ENCODE results near the gene SLC35A2.

SLC35A2 gene

DNA sequence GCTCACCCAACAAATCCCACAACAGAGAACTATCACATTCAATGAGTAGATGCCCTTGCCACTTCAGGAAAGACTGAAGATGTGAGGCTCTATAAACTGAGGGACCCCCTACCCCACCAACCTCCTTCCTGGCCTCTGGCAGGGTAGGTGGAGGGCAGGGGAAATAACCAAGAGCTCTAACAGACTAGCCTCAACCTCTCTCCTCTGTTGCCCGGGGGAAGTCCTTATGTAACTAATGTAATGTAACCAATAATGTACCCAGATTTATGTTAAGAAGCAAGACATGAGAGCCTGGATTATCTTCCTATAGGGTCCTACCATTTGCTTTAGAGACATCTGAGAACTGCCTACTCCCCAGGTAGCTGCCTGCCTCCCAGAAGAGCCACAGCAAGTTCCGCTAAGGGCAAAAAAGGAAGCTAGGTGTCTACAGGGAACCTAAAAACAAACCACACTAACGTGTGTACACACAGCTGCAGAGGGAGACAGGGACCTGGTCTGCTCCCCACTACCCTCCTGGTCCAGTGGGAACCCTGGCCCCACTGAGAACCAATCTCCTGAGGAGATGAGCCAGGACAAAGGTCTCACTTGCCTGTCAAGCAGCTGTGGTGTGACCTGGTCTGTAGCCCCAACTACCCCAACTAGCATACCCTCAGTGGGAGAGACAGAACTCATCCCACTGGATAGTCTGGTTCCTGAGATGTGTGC is 28.2 kb upstream of the SLC35A2 start:
- Histone ChIP-seq H3K9ac (ENCODE audit: low read length) (no peak overlapping the region), H3K4me1 (ENCODE audit: control insufficient read depth, low read depth, low read length) (peaks cover 9% of the 10 kb centered on the region), H3K27me3 (ENCODE audit: control insufficient read depth, insufficient read depth, low read length) (no peaks in the 10 kb centered on the region), H3K9me3 (ENCODE audit: control insufficient read depth, low read depth, low read length) (no peaks in the 10 kb centered on the region), H3K27ac (ENCODE audit: low read length) (no peak overlapping the region), H3K4me3 (ENCODE audit: low read length) (no peak overlapping the region), H3K36me3 (ENCODE audit: control insufficient read depth, low read depth, low read length) (peaks cover 18% of the 10 kb centered on the region)

DNA sequence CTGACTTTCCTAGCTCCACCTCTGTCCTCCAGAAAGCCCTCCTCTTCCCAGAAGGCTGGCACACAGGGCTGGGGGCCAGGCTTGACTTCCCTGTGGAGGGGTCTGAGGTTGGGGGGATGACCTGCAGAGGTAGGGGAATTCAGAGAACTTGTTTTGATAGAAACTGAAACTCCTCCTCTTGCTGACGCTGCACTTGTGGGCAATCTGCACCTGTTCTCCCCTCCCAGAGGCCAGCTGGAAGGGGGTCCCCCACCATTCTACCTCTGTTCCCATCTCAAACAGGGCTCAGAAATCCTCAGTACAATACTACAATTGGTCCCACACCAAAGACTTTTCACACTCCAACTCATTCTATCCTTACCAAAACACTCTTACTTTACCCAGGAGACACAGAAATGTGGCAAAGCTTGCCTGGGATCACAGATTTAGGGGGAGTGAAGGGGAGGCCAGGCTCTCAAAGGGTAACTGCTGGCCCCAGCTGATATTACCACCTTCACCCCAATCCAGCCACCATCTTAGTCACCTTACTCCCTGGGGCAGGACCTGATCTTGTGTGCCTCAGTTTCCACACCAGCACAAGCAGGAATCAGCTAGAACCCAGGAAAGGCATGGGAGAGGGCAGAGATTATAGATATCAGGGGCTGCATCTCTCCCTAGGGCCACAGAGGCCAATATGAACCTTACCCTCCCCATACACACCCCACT is 27.4 kb upstream of the SLC35A2 start:
- H3K4me1 ChIP-seq (ENCODE audit: control insufficient read depth, low read depth, low read length): peaks cover 9% of the 10 kb centered on the region
- no peak overlapping the region for H3K4me3 ChIP-seq (ENCODE audit: low read length)
- H3K27me3 ChIP-seq (ENCODE audit: control insufficient read depth, insufficient read depth, low read length): no peaks in the 10 kb centered on the region
- no peak overlapping the region for H3K27ac ChIP-seq (ENCODE audit: low read length)
- H3K9ac ChIP-seq (ENCODE audit: low read length): no peak overlapping the region
- H3K9me3 ChIP-seq (ENCODE audit: control insufficient read depth, low read depth, low read length): no peaks in the 10 kb centered on the region
- peaks cover 26% of the 10 kb centered on the region for H3K36me3 ChIP-seq (ENCODE audit: control insufficient read depth, low read depth, low read length)

DNA sequence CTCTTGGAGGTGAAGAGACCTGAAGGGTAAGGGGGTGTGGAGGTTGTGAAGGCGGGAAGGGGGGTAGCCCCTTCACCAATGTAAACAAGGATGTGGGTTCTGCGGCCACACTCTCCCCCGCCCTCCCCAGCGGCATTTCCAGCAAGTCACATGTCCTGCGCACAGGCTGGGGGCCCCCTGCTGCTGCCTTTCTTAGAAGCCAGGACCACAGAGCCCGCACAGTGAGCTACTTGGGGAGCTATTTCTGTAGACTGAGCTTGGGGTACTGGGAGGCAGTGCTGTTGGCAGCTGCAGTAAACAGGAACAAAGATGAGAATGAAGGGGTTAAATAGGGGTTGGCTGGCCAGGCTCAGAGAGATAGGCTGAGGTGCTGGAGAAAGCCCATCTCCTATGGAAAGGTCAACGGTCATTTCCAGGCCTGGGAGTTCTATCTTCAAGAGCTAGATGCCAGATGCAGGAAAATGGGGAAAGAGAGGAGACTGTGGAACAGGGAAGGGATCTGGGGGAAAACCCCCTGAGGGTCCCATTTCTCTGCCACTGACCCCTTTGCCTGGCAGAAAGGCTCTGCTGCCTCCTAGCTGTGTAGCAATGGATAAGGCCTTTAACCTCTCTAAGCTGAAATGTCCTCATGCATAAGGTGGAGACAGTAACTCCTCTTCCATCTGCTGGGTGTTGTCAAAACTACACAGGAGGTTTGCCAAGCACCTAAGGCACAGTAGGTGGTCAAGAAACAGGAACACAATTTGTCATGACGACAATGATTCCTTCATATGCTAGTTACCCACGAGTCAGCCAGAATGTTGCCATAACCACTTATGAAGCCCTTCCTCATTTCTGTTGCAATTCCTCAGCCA is 25.8 kb upstream of the SLC35A2 start:
- H3K27ac ChIP-seq (ENCODE audit: low read length): no peak overlapping the region
- H3K4me3 ChIP-seq (ENCODE audit: low read length): peak overlapping the region; percentile 22
- H3K4me1 ChIP-seq (ENCODE audit: control insufficient read depth, low read depth, low read length): peaks cover 9% of the 10 kb centered on the region
- H3K27me3 ChIP-seq (ENCODE audit: control insufficient read depth, insufficient read depth, low read length): no peaks in the 10 kb centered on the region
- no peak overlapping the region for H3K9ac ChIP-seq (ENCODE audit: low read length)
- no peaks in the 10 kb centered on the region for H3K9me3 ChIP-seq (ENCODE audit: control insufficient read depth, low read depth, low read length)
- H3K36me3 ChIP-seq (ENCODE audit: control insufficient read depth, low read depth, low read length): peaks cover 31% of the 10 kb centered on the region

DNA sequence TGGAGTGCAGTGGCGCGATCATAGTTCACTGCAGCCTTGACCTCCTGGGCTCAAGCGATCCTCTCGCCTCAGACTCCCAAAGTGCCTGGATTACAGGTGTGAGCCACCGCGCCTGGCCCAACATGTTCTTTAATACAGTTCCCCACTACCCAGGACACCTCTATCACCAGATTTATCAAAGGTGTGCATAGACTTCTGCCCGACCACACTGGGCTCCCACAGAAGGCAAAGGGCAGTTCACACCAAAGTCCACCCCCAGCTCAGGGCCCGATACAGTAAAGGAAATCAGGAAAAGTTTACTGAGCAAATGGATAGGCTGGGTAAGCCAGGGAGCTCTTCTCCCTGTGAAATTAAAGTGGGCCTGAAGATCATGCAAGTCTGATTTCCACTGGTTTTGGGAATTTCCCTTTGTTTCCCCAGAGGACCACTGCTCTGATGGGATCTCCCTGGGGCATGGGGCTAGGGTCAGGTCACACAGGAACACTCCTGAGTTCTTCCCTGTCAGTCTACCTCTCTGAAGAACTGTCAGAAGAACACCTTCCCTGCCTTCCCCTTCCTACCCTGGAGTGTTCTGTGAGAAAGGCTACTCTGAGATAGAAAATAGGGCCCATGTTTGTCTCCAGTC is 25.1 kb upstream of the SLC35A2 start:
- Histone ChIP-seq H3K4me1 (ENCODE audit: control insufficient read depth, low read depth, low read length) (peaks cover 9% of the 10 kb centered on the region), H3K27ac (ENCODE audit: low read length) (no peak overlapping the region), H3K36me3 (ENCODE audit: control insufficient read depth, low read depth, low read length) (peaks cover 31% of the 10 kb centered on the region), H3K9me3 (ENCODE audit: control insufficient read depth, low read depth, low read length) (no peaks in the 10 kb centered on the region), H3K4me3 (ENCODE audit: low read length) (no peak overlapping the region), H3K9ac (ENCODE audit: low read length) (no peak overlapping the region), H3K27me3 (ENCODE audit: control insufficient read depth, insufficient read depth, low read length) (no peaks in the 10 kb centered on the region)

DNA sequence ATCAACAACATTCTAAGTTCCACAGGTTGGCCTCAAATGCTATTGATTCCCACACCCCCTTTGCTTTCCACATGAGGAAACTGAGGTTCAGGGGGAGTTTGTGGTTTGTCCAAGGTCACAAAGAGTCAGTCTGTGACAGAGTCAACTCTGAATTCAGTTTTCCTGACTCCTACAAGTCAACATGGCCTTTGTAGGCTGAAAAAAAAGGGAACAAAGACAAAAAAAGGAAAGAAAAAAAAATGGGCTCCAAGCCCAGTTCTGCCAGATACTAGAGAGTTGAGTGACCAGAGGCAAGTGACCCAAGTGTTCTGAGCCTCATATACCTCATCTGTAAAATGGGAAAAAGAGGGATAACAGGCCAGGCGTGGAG is 23.8 kb upstream of the SLC35A2 start:
- Histone ChIP-seq H3K9ac (ENCODE audit: low read length) (no peak overlapping the region), H3K4me3 (ENCODE audit: low read length) (no peak overlapping the region), H3K27me3 (ENCODE audit: control insufficient read depth, insufficient read depth, low read length) (no peaks in the 10 kb centered on the region), H3K36me3 (ENCODE audit: control insufficient read depth, low read depth, low read length) (peaks cover 33% of the 10 kb centered on the region), H3K27ac (ENCODE audit: low read length) (no peak overlapping the region), H3K9me3 (ENCODE audit: control insufficient read depth, low read depth, low read length) (no peaks in the 10 kb centered on the region), H3K4me1 (ENCODE audit: control insufficient read depth, low read depth, low read length) (peaks cover 9% of the 10 kb centered on the region)

- Histone ChIP-seq H3K4me3 (ENCODE audit: low read length) (no peak overlapping the region), H3K9me3 (ENCODE audit: control insufficient read depth, low read depth, low read length) (no peaks in the 10 kb centered on the region), H3K27me3 (ENCODE audit: control insufficient read depth, insufficient read depth, low read length) (no peaks in the 10 kb centered on the region), H3K9ac (ENCODE audit: low read length) (no peak overlapping the region), H3K4me1 (ENCODE audit: control insufficient read depth, low read depth, low read length) (peaks cover 9% of the 10 kb centered on the region), H3K27ac (ENCODE audit: low read length) (no peak overlapping the region), H3K36me3 (ENCODE audit: control insufficient read depth, low read depth, low read length) (peaks cover 29% of the 10 kb centered on the region)
Measured at GRCh38 chrX:48934581-48935300, 23.3 kb upstream of the SLC35A2 start.

DNA sequence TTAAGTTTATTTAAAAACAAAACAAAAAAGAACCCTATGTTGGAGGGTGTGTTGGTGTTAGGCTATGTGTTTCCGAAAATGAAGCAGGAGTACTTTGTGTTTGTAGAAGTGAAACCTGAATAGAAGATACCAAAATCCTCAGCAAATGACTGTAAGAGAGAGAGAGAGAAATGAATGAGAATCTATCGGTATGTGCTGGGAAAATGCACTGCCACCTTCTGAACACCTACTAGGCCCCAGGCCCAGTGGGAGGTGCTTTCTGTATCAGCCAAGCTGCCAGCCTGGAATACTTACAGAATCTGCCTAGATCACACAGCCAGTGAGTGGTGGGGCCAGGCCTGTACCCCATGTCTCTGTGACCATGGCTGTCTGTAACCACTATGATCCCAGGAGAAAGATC is 22.3 kb upstream of the SLC35A2 start:
- peaks cover 28% of the 10 kb centered on the region for H3K36me3 ChIP-seq (ENCODE audit: control insufficient read depth, low read depth, low read length)
- no peak overlapping the region for H3K27ac ChIP-seq (ENCODE audit: low read length)
- H3K9ac ChIP-seq (ENCODE audit: low read length): no peak overlapping the region
- no peaks in the 10 kb centered on the region for H3K9me3 ChIP-seq (ENCODE audit: control insufficient read depth, low read depth, low read length)
- peaks cover 9% of the 10 kb centered on the region for H3K4me1 ChIP-seq (ENCODE audit: control insufficient read depth, low read depth, low read length)
- H3K4me3 ChIP-seq (ENCODE audit: low read length): no peak overlapping the region
- H3K27me3 ChIP-seq (ENCODE audit: control insufficient read depth, insufficient read depth, low read length): no peaks in the 10 kb centered on the region

DNA sequence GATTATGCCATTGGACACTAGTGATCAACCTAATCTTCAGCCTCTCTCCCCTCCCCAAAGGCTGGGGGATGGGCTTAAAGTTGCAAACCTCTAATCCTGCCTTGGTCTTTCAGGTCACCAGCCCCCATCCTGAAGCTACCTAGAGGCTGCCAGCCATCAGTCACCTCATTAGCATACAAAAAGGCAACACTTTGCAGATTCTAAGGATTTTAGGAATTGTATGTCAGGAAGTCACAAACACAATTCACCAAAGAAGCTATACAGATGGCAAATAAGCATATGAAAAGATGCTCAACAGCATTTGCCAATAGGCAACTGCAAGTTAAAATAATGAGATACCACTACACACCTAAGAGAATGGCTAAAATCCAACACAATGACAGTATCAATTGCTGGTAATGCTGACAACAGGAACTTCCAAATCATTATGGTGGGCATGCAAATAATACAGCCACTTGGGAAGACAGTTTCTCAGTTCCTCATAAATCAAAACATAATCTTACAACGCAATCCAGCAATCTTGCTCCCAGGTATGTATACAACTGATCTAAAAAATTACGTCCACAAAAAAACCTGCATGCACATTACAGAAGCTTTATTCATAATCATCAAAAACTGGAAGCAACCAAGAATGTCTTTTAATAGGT is 16.4 kb upstream of the SLC35A2 start:
- H3K4me3 ChIP-seq (ENCODE audit: low read length): peak overlapping the region; percentile 40
- H3K27ac ChIP-seq (ENCODE audit: low read length): peak overlapping the region; percentile 68
- peaks cover 9% of the 10 kb centered on the region for H3K4me1 ChIP-seq (ENCODE audit: control insufficient read depth, low read depth, low read length)
- H3K36me3 ChIP-seq (ENCODE audit: control insufficient read depth, low read depth, low read length): peaks cover 14% of the 10 kb centered on the region
- peak overlapping the region; percentile 37 for H3K9ac ChIP-seq (ENCODE audit: low read length)
- H3K27me3 ChIP-seq (ENCODE audit: control insufficient read depth, insufficient read depth, low read length): no peaks in the 10 kb centered on the region
- no peaks in the 10 kb centered on the region for H3K9me3 ChIP-seq (ENCODE audit: control insufficient read depth, low read depth, low read length)

GRCh38 chrX:48927123-48927522 is 15.7 kb upstream of the SLC35A2 start:
- peak overlapping the region; percentile 10 for H3K9ac ChIP-seq (ENCODE audit: low read length)
- H3K4me1 ChIP-seq (ENCODE audit: control insufficient read depth, low read depth, low read length): peaks cover 9% of the 10 kb centered on the region
- peak overlapping the region; percentile 40 for H3K4me3 ChIP-seq (ENCODE audit: low read length)
- peaks cover 13% of the 10 kb centered on the region for H3K36me3 ChIP-seq (ENCODE audit: control insufficient read depth, low read depth, low read length)
- H3K27me3 ChIP-seq (ENCODE audit: control insufficient read depth, insufficient read depth, low read length): no peaks in the 10 kb centered on the region
- H3K27ac ChIP-seq (ENCODE audit: low read length): peak overlapping the region; percentile 57
- no peaks in the 10 kb centered on the region for H3K9me3 ChIP-seq (ENCODE audit: control insufficient read depth, low read depth, low read length)

GRCh38 chrX:48924270-48924669 is 12.8 kb upstream of the SLC35A2 start:
- no peak overlapping the region for H3K9ac ChIP-seq (ENCODE audit: low read length)
- no peak overlapping the region for H3K27ac ChIP-seq (ENCODE audit: low read length)

More at GRCh38 chrX:48924270-48924669, 12.8 kb upstream of the SLC35A2 start:
- Histone ChIP-seq H3K4me1 (ENCODE audit: control insufficient read depth, low read depth, low read length) (peaks cover 20% of the 10 kb centered on the region), H3K4me3 (ENCODE audit: low read length) (no peak overlapping the region), H3K27me3 (ENCODE audit: control insufficient read depth, insufficient read depth, low read length) (no peaks in the 10 kb centered on the region), H3K9me3 (ENCODE audit: control insufficient read depth, low read depth, low read length) (no peaks in the 10 kb centered on the region), H3K36me3 (ENCODE audit: control insufficient read depth, low read depth, low read length) (peaks cover 8% of the 10 kb centered on the region)

All from iPS-18a (cell line).